ENCODE results near the gene CACNA1C.
"Not testable (repeated sequence)": the region's sequence is repeated elsewhere in the genome, so short reads cannot be mapped to it uniquely, and the experiment has no call there.

CACNA1C gene

GRCh38 chr12:2236506-2237294 is 183.9 kb downstream of the CACNA1C start:
- DNase-seq = no peak

- no peak for DNase-seq
Measured at GRCh38 chr12:2238111-2238510, 185.3 kb downstream of the CACNA1C start.

DNA sequence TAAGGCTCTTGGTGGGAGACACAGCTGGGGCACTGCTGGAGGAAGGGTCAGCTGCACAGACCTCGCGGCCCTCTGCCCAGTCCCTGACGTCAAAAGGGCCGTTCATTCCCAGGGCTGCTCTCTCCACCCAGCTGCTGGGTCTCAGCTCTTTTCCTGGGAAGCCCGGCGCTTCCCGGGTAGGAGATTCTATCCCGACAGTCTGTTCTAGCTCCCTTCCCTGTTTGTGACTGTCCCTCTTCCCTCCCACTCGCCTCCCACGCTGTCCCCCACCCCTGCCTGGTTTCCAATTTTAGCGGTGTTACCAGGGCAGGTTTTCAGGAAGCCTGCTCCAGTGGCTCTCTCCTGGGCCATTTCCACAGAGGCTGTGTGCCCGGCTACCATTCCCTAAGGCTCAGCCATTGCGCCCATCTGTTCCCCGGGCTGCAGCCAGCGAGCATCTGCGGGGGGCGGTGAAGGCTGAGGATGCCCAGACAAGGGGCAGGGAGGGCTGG is 186.6 kb downstream of the CACNA1C start:
- no peak for DNase-seq

DNA sequence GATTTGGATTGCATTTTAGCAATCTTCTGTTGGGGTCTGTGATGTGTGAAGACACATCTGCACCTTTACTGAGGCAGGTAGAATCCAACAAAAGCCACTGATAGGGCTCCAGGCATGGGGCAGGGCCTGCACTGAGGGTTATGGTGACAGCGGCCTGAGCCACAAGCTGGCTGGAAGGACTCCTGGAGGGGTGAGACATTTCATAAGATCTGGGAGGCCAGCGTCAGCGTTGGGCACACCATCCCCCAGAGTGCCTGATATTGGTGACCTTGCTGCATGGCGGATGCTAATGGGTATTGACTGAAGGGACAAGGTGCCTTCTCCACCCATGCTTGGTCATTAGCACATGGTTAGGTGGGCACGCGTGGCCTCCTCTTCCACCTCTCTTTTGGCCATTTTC is 187.6 kb downstream of the CACNA1C start:
- no peak for DNase-seq

GRCh38 chr12:2240984-2241383 is 188.2 kb downstream of the CACNA1C start:
- DNase-seq = no peak

- DNase-seq = no peak
Measured at GRCh38 chr12:2242216-2242615, 189.4 kb downstream of the CACNA1C start.

- DNase-seq = no peak
Measured at GRCh38 chr12:2242816-2243215, 190.0 kb downstream of the CACNA1C start.

- DNase-seq = no peak
Measured at GRCh38 chr12:2243275-2243674, 190.5 kb downstream of the CACNA1C start.

DNA sequence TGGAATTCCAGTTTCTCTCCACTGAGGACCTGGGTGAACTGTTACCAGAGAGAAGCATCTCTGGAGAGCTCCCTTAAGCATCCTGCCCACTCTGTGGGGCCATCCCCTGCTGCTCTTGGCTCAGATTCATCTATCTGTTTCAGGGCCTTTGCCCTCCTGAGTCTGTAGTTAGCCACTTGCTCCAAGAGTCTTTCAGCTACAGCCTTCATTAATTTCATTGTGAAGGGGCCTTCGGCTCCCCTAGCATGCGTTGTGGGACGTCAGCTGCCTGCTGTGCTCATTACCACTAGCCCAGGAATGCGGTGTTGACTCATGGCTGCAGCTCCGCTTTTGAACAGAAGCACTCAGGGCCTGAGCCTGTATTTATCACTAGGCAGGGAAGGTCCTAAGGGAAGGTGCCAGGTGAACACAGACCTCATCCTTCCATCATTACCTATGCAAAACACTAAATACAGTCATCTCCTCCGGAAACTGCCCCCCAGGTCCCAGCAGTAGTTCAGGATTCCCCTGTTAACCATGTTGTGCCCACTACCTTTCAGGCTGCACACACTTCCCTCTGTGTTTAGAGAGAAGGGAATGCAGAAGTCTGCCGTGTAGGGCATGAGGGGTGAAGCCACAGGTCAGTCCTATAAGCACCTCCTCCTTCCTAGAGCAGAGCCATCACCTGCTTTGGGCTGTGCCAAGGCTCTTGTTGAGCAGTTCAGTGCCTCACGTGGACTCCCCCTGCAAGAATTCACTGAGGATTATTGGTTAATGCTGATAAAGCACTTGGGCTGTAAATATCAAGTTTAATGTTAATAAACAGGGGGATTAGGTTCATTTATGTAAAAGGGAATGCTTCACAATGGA is 191.4 kb downstream of the CACNA1C start:
- DNase-seq = no peak

DNA sequence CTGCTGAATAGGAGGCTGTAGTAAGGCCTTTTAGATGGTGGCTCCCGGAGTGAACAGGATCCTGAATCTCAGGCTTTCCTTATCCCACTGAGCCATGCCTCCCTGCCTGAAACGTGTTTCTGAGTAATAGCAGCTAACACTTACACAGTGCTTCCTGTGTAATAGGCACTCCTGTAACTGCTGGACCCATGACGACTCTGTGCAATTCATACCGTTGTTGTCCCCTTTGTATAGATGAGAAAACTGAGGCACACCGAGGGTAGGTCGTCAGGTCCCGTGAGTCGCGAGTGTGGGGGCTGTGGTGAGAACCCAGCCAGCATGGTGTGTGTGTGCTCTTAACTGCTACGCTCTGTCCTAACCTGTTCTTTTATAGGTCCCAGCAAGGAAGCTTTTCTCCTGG is 193.6 kb downstream of the CACNA1C start:
- no peak for DNase-seq

- no peak for DNase-seq
Measured at GRCh38 chr12:2247120-2247519, 194.3 kb downstream of the CACNA1C start.

DNA sequence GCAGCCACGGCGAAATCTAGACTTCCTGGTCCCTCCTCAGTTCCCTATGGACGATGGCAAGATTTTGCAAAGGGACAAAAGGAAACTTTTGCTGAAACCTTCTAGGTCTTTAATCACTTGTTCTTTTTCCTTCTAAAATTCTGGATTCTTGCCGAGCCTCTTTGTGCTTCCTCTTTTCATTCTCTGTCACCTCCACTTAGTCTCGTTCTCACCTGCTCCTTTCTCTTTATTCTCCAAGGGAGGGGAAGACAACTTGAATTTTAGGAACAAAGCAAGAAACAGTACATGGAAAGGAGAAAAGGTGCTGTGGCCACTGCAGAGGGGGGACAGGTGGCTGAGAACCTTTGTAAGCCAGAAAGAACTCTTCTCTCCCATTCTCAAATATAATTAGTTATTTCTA is 194.8 kb downstream of the CACNA1C start:
- no peak for DNase-seq

- no peak for DNase-seq
Measured at GRCh38 chr12:2248087-2248900, 195.5 kb downstream of the CACNA1C start.

DNA sequence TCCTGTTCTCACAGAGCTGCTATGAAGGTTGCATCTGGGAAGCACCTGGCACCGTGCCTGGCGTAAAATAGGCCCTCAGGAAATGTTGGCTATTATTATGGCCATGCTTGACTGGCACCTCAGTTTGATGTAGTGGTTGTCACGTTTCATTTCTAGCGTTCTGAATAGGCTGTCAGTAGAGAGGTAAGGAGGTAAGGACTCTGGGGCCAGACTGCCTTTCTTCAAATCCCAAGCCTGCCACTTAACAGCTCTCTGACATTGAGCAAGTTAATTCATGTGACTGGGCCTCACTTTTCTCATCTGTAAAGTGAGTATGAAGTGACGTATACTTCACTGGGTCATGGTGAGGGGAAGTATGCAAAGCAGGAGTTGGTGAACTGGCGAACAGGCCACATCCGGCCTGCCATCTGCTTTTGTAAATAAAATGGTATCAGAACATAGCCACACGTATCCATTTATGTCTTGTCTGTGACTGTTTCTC is 196.2 kb downstream of the CACNA1C start:
- DNase-seq = no peak

DNA sequence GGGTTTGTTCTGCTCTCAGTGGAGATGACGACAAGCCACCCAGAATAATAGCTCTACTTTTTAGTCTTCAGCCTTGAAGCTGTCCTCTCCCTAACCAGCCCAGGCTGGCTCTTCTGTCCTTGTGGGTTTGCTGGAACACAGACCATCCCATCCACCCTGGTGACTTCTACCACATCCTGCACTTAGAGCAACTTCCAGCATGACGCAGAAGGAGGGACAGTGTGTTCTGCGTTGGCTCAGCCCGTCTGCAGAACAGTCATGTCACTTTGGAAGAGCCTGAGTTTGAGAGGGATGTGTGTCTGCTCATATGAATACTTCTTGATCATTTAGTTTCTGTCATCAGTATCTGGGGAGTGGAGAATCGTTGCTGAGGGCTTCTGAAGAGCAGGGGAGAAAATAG is 198.0 kb downstream of the CACNA1C start:
- DNase-seq = no peak

GRCh38 chr12:2251526-2252209 is 198.9 kb downstream of the CACNA1C start:
- DNase-seq = no peak

GRCh38 chr12:2255311-2255710 is 202.5 kb downstream of the CACNA1C start:
- no peak for DNase-seq

GRCh38 chr12:2255731-2256130 is 202.9 kb downstream of the CACNA1C start:
- not testable (repeated sequence) for DNase-seq

- no peak for DNase-seq
Measured at GRCh38 chr12:2256453-2256852, 203.7 kb downstream of the CACNA1C start.

GRCh38 chr12:2256915-2257314 is 204.1 kb downstream of the CACNA1C start:
- DNase-seq = no peak

DNA sequence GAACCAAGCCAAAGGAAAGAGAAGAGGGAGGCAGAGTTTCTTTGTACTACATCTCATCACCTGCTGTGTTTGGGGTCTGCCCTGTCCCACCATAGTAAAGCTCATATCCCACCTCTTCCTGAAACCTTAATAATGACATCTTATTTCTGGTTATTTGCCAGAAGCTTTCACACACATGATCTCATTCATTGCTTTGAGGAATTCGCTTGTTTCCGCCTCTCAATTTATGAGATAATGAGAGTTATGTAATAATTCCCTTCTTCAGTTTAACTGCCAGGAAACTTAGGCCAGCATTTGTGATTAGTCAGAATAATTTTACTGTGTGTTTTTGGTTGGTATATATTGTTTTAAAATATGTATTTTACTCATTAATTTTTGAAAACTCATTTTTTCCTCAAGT is 205.2 kb downstream of the CACNA1C start:
- no peak for DNase-seq

DNA sequence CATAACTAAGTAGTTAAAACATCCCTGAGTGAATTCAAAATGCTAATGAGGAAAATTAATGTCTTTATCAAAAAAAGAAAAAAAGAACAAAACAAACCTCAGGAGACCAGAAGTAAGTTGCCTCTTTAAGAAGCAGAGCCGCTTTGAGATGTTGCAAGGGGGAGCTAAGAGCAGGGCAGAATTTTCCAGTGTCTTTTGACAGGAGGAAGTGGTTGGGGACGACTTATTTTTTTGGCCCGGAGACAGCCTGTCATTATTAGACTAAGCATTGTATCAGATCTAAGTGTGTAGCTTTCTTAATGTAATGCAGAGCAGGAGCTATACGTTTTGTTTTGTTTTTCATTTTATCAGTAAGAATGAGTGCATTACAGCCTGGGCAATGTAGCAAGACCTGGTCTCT is 206.6 kb downstream of the CACNA1C start:
- DNase-seq = no peak
